HG02943 (cell line): ENCODE data around the gene OR14I1.
"Not testable (repeated sequence)": the region's sequence is repeated elsewhere in the genome, so short reads cannot be mapped to it uniquely, and the experiment has no call there.

Source experiments
- ATAC-seq: cut with Tn5 transposase; IDR thresholded peaks from one replicate; pipeline ENCODE4 v1.9.1; 2021; ENCODE audit warnings: mild to moderate bottlenecking, low read depth, moderate library complexity; ENCODE audit not compliant: unreplicated experiment

OR14I1 gene

DNA sequence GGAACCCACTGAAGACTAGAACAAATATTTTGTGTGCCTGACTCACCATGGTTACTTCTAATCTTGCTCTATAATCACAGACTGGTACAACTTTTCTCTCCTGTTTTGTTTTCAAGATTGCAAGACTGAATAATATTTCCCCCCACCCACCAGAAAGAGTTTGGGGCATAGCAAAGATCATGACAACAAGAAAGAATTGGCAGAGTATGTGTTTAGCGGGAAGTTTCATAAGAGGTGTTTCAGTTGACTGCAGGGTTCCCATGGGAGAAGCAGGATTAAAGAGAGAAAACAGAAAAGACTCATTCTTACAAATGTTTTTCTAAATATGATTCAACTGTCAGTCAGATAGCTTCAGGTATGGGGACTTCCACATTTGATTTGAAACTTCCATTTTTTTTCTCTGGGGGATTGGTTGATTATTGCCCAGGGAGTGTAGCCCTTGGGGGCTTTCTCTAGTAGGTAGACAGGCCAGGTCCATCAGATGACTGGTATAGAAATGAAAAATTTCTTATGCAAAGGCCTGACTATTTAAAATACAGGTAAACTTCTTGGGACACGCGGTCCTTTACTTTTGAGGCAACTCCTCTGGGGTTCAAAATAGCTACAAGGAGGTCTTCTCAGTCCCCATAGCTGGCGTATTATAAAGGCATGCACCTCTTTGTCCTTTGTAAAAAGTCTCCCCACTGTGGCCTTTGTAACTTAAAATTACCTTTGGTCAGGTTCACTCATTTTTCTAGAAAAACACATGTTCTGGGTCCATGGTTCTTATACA lies 13.9 kb downstream of the OR14I1 start:
- peak; percentile 65 for ATAC-seq

DNA sequence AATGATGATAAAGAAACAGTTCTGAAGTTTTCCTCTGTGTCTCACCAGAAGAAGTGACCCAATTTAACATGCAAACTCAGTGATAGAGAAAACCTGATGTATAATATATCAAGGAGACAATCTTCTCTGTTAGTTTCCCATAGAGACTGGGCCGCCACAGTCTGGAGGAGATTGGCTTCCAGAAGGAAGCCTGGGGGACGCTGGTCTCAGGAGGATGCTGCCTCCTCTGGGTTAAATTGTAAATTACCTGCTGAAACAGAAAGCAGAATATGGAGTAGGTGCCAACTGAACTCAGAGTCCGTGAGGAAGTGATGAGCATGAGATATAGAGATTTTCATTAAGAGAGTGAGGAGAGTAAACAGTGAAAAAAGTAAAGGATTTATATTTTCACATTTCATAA lies 15.8 kb downstream of the OR14I1 start:
- peak; percentile 86 for ATAC-seq

DNA sequence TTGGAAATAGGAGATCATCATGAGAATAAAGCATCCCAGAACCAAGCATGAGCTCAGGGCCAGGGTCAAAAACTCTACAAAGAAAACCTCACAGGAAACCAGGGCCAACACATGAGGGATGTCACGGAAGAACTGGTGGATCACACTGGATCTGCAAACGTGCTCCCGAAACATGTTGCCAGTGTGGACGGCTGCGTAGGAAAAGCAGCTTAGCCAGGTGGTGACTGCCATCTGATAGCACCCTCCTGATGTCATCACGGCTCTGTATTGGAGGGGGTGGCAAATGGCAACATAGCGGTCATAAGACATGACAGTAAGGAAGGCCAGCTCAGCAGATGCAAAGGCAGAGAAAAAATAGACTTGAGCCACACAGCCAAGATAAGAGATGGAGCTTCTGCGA lies 20.9 kb downstream of the OR14I1 start:
- ATAC-seq: no peak

DNA sequence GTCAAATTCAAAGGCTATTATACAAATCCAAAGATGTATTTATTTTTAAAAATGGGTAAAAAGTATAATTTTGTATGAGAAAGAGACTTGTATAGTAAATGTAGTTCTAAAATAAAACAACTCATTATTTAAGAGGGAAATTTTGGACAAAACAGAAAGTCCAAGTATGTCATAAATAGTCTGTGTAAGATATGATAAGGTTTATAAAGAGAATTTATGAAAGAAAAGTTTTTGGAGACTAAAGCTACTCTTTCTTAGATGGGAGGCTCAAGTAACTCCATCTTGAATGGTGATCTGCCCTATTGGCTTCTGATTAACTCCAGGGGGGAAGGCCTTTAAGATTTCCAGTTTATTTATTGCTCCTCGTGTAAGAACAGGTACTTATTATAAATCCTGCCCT lies 32.6 kb downstream of the OR14I1 start:
- ATAC-seq: no peak

DNA sequence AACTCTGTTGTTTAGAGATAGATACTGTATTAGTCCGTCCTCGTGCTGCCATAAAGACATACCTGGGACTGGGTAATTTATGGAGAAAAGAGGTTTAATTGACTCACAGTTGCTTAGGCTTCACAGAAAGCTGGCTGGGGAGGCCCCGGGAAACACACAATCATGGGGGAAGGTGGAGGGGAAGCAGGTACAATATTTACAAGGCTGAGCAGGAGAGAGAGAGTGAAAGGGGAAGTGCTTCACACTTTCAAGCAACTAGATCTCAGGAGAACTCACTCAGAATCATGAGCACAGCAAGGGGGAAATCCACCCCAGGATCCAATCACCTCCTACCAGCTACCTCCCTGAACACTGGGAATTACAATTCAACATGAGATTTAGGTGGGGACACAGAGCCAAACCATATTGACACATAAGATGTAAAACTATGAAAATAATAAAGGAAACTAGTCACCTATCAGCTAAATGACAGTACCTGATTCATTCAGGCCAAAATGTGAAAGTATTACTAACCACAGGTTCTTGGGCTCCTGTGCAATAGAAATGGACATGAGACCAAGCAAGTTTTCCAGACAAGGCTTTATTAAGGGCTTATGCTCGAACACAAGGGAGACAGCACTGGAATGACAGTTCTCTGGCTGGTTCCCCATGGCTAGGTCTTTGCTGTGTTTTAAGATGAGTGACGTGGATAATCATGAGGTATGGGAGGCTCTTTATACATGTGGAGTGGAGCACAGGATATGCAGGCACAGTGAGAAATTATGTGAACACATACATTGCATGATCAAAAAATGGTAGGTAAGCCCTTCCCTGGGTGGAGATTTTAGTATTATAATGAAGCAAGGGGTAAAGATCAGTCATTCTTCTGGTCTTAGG lies 38.9 kb downstream of the OR14I1 start:
- peak; percentile 99 for ATAC-seq

DNA sequence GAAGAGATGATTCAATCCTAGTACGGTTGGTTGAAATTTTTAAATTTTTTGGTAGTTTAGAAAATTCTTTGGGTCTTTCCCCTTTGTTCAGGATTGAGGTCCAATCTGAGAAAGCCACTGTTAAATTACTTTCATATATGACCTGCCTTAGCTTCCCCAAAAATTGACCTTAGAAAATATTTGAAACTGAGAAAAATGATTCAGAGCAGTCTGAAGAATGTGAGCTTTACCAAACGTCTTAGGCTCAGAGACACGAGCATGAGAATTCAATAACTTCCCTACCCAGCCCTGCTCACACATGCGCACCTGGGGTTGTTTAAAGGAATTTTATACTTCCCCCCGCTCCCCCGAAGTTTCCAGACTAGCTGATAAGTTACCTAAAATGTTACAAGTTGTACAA lies 45.8 kb downstream of the OR14I1 start:
- not testable (repeated sequence) for ATAC-seq

DNA sequence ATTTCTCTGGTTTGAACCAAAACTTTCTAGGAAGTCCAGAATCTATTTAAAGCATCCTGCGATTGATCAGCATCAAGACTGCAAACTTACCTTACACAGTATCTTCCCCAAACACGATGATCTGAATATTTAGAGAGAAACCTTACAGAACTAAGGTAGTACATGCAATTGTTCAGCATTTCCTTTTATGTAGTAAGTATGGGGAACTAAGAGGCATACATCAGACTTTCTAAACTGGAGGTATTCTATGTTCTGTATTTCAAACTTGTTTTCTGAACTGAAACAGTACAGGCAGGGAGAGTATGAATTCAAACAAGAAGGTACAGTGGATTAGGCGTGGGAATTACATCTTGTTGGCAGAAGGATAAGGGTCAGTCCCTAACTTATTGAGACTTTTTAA lies 47.2 kb downstream of the OR14I1 start, which contains the start of gene OR2T27:
Gene OR2T27 (minus strand): TSS at position 175 of the 400 bp plus-strand sequence. CDS start 4,644 bp downstream, outside the sequence.
- not testable (repeated sequence) for ATAC-seq
